Neural crest cell (in vitro differentiated cells): ENCODE data around the gene C12orf56. TPM values are rescaled to one million over a fixed set of nuclear protein-coding genes. Genes with fewer than 3 reads are reported as not detected.

Experiments
- DNase-seq: peaks from one replicate; pipeline ENCODE4 v3.0.0; 2021; ENCODE audit warnings: low read depth, mixed read lengths, low spot score
- H3K27ac Mint-ChIP-seq: one replicate; pipeline ENCODE4 v1.8.0; 2021; ENCODE audit warnings: mild to moderate bottlenecking, mixed read lengths; ENCODE audit not compliant: unreplicated experiment
- H3K27me3 Mint-ChIP-seq: 2 replicates; pipeline ENCODE4 v1.8.0; 2021; ENCODE audit warnings: low read depth, mild to moderate bottlenecking, mixed read lengths
- H3K36me3 Mint-ChIP-seq: 2 replicates; pipeline ENCODE4 v1.8.0; 2021; ENCODE audit warnings: low read depth, mild to moderate bottlenecking, mixed read lengths
- H3K4me1 Mint-ChIP-seq: 2 replicates; pipeline ENCODE4 v1.8.0; 2021; ENCODE audit warnings: mixed read lengths
- H3K4me3 Mint-ChIP-seq: one replicate; pipeline ENCODE4 v1.8.0; 2021; ENCODE audit warnings: mild to moderate bottlenecking, mixed read lengths
- H3K9me3 Mint-ChIP-seq: 2 replicates; pipeline ENCODE4 v1.8.0; 2021; ENCODE audit warnings: mixed read lengths
- total RNA-seq: library from RNA; stranded (reverse); gene quantifications from 2 replicates; pipeline ENCODE4 v1.2.1, GENCODE V29; 2021
- TF ChIP-seq, protein P1 (sequence below): fragments of 200-600 bp; sonication (generic); conservative IDR thresholded peaks from 2 replicates; pipeline ENCODE4 v1.5.0; 2021; ENCODE audit warnings: antibody characterized with exemption, mild to moderate bottlenecking

The C12orf56 gene
- total RNA-seq, 1 donor from 2014 or later, result 0.51 TPM

- Mint-ChIP-seq H3K9me3 (no peaks in the 10 kb centered on the region), H3K4me3 (no peak overlapping the region), H3K36me3 (peaks cover 20% of the 10 kb centered on the region), H3K27ac (no peak overlapping the region), H3K4me1 (no peaks in the 10 kb centered on the region), H3K27me3 (no peaks in the 10 kb centered on the region)
- DNase-seq, result no peak
- TF ChIP-seq, protein P1, sequence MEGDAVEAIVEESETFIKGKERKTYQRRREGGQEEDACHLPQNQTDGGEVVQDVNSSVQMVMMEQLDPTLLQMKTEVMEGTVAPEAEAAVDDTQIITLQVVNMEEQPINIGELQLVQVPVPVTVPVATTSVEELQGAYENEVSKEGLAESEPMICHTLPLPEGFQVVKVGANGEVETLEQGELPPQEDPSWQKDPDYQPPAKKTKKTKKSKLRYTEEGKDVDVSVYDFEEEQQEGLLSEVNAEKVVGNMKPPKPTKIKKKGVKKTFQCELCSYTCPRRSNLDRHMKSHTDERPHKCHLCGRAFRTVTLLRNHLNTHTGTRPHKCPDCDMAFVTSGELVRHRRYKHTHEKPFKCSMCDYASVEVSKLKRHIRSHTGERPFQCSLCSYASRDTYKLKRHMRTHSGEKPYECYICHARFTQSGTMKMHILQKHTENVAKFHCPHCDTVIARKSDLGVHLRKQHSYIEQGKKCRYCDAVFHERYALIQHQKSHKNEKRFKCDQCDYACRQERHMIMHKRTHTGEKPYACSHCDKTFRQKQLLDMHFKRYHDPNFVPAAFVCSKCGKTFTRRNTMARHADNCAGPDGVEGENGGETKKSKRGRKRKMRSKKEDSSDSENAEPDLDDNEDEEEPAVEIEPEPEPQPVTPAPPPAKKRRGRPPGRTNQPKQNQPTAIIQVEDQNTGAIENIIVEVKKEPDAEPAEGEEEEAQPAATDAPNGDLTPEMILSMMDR, result no peak
These were observed 38.4 kb upstream of the C12orf56 start for GRCh38 chr12:64428956-64429355.

DNA sequence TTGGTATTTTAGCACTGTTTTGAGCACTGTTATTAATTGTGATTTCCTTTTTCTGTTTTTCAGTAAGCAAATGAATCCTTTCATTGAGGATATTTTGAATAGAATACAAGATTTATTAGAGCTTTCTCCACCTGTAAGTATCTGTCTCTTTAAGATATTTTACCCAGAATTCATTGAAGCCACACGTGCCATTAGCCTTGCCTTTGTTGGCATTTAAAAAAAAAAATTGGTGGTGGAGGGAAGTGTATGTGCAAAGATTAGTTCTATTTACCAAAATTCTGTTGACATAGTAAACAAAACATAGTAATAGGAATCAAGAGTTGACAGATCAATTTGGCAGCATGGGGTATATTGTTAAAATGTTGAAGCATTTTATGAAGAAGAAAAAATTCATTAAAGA is 37.4 kb upstream of the C12orf56 start:
- DNase-seq, result no peak
- Mint-ChIP-seq H3K27ac (no peak overlapping the region), H3K36me3 (peaks cover 20% of the 10 kb centered on the region), H3K4me1 (no peaks in the 10 kb centered on the region), H3K4me3 (no peak overlapping the region), H3K27me3 (no peaks in the 10 kb centered on the region), H3K9me3 (no peaks in the 10 kb centered on the region)
- TF ChIP-seq, protein P1, result no peak

GRCh38 chr12:64419696-64420095 is 29.1 kb upstream of the C12orf56 start:
- Mint-ChIP-seq H3K27me3 (no peaks in the 10 kb centered on the region), H3K4me3 (no peak overlapping the region), H3K27ac (no peak overlapping the region), H3K36me3 (peaks cover 17% of the 10 kb centered on the region), H3K9me3 (no peaks in the 10 kb centered on the region), H3K4me1 (no peaks in the 10 kb centered on the region)
- DNase-seq, result no peak
- TF ChIP-seq, protein P1, result no peak

DNA sequence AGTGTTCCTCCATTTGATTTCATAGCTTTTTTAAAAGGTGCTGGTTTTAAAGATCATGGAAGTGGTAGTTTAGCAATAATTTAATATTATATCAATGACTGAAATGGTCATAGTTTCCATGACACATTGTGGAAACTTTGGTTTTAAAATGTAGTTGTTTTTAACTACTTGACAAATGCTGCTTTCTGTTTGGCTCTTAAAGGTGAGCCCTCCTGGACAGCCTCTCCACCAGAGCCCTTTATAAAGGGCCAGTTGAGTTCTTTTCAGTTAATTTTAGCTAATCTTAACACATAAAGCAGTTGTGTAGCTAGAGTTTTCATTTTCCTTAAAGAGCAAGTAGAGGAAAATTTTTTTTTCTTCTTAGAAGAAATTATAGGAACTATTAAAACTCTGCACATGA is 27.7 kb upstream of the C12orf56 start:
- H3K9me3 Mint-ChIP-seq, result no peaks in the 10 kb centered on the region
- no peak for DNase-seq
- H3K4me3 Mint-ChIP-seq, result no peak overlapping the region
- H3K36me3 Mint-ChIP-seq, result peaks cover 17% of the 10 kb centered on the region
- TF ChIP-seq, protein P1, result no peak
- no peak overlapping the region for H3K27ac Mint-ChIP-seq
- H3K27me3 Mint-ChIP-seq, result no peaks in the 10 kb centered on the region
- no peaks in the 10 kb centered on the region for H3K4me1 Mint-ChIP-seq

- Mint-ChIP-seq H3K36me3 (peaks cover 14% of the 10 kb centered on the region), H3K4me3 (no peak overlapping the region), H3K27ac (no peak overlapping the region), H3K27me3 (no peaks in the 10 kb centered on the region), H3K4me1 (peaks cover 5% of the 10 kb centered on the region), H3K9me3 (no peaks in the 10 kb centered on the region)
- DNase-seq, result no peak
- TF ChIP-seq, protein P1, result no peak
These were observed 23.3 kb upstream of the C12orf56 start for GRCh38 chr12:64413884-64414283.

DNA sequence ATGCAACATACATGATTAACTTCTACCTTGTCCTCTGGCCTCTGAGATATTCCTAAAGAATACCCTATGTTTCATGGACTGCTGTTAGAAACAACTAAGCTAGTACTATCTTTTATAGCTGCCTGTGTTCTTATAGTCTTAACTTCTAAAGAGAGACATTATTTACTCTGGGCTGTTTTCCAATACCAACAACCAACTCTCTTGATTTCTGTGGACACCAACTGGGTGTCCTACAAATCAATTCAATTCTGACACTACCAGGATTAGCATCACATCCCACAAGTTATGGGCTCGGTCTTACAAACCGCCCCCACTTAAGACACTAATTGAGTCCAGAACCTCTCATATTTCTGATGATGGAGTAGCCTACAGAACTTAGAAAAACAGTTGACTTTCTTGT is 21.9 kb upstream of the C12orf56 start:
- peaks cover 11% of the 10 kb centered on the region for H3K36me3 Mint-ChIP-seq

More for the DNA sequence above, 21.9 kb upstream of the C12orf56 start:
- TF ChIP-seq, protein P1, result no peak
- H3K27ac Mint-ChIP-seq, result no peak overlapping the region
- no peaks in the 10 kb centered on the region for H3K9me3 Mint-ChIP-seq
- H3K4me1 Mint-ChIP-seq, result peaks cover 8% of the 10 kb centered on the region
- no peak overlapping the region for H3K4me3 Mint-ChIP-seq
- H3K27me3 Mint-ChIP-seq, result no peaks in the 10 kb centered on the region
- no peak for DNase-seq
